HEK293 (cell line): ENCODE measurements around the gene GPR62.

ENCODE experiments used
- CTCF ChIA-PET: fragments of 350-600 bp; formaldehyde crosslinking; extraction: SDS; loops from one replicate; lab custom pipeline; 2021; ENCODE audit warnings: antibody characterized with exemption; lab: Yijun Ruan, JAX
- POLR2A ChIA-PET: fragments of 300-600 bp; formaldehyde crosslinking; extraction: SDS; loops from one replicate; lab custom pipeline; 2020; ENCODE audit warnings: antibody characterized with exemption, inconsistent platforms; lab: Yijun Ruan, JAX
- H3K27ac ChIP-seq: fragments of 200-500 bp; sonication (Bioruptor generic); 2 replicates; pipeline ENCODE4 v1.5.1; 2014; ENCODE audit warnings: low read depth, low read length, control low read depth, inconsistent platforms; ENCODE audit errors: extremely low read depth
- H3K36me3 ChIP-seq, 2 experiments: fragments of 200-500 bp in 1 of 2; sonication (Bioruptor generic) in 1 of 2; 1 replicate in 1 of 2; 2 replicates in 1 of 2; pipeline ENCODE4 v1.5.1; 2014 to 2017; ENCODE audit warnings: inconsistent platforms in 2 of 2, low read length in 2 of 2; ENCODE audit not compliant: control insufficient read depth in 2 of 2, insufficient read depth in 1 of 2
- H3K4me1 ChIP-seq: fragments of 200-500 bp; sonication (Bioruptor generic); 2 replicates; pipeline ENCODE4 v1.5.1; 2014; ENCODE audit warnings: mild to moderate bottlenecking, low read length, inconsistent platforms; ENCODE audit not compliant: control insufficient read depth, insufficient read depth
- H3K4me3 ChIP-seq: 2 replicates; pipeline ENCODE4 v1.5.1; 2011; ENCODE audit warnings: low read depth, mild to moderate bottlenecking, control low read depth, low read length, moderate library complexity
- H3K9me3 ChIP-seq: fragments of 200-500 bp; sonication (Bioruptor generic); 2 replicates; pipeline ENCODE4 v1.5.1; 2014; ENCODE audit warnings: low read depth, low read length, inconsistent platforms; ENCODE audit not compliant: control insufficient read depth, insufficient read depth
- MYNN ChIP-seq: fragments of 450-650 bp; formaldehyde crosslinking; IDR thresholded peaks from 2 replicates; pipeline ENCODE4 v1.5.1; 2016; ENCODE audit warnings: missing biosample characterization, missing genetic modification characterization, borderline replicate concordance
- REPIN1 ChIP-seq: fragments of 450-650 bp; formaldehyde crosslinking; IDR thresholded peaks from 2 replicates; pipeline ENCODE4 v1.5.1; 2017; ENCODE audit warnings: missing biosample characterization, missing genetic modification characterization, low read depth
- TRIM28 ChIP-seq: IDR thresholded peaks from 2 replicates; pipeline ENCODE4 v1.6.1; 2011; ENCODE audit warnings: low read length, control low read depth, borderline replicate concordance
- YY1 ChIP-seq: fragments of 450-650 bp; formaldehyde crosslinking; IDR thresholded peaks from 2 replicates; pipeline ENCODE4 v1.5.1; 2018; ENCODE audit warnings: missing biosample characterization, missing genetic modification characterization
- ZBTB11 ChIP-seq: fragments of 450-650 bp; formaldehyde crosslinking; conservative IDR thresholded peaks from 2 replicates; pipeline ENCODE4 v1.5.1; 2016; ENCODE audit warnings: low read depth, missing biosample characterization, missing genetic modification characterization
- ZBTB17 ChIP-seq: fragments of 450-650 bp; formaldehyde crosslinking; IDR thresholded peaks from 2 replicates; pipeline ENCODE4 v1.5.1; 2016; ENCODE audit warnings: missing biosample characterization, missing genetic modification characterization
- ZNF133 ChIP-seq: fragments of 450-650 bp; formaldehyde crosslinking; IDR thresholded peaks from 2 replicates; pipeline ENCODE4 v1.5.1; 2016; ENCODE audit warnings: missing biosample characterization, missing genetic modification characterization
- ZNF146 ChIP-seq: fragments of 450-650 bp; formaldehyde crosslinking; IDR thresholded peaks from 2 replicates; pipeline ENCODE4 v1.5.1; 2016; ENCODE audit warnings: missing biosample characterization, missing genetic modification characterization
- ZNF311 ChIP-seq: fragments of 450-650 bp; formaldehyde crosslinking; IDR thresholded peaks from 2 replicates; pipeline ENCODE4 v1.5.1; 2017; ENCODE audit warnings: missing biosample characterization, missing genetic modification characterization, borderline replicate concordance
- ZNF341 ChIP-seq: fragments of 450-650 bp; formaldehyde crosslinking; IDR thresholded peaks from 2 replicates; pipeline ENCODE4; 2016; ENCODE audit warnings: low read depth, missing biosample characterization, missing genetic modification characterization
- ZNF544 ChIP-seq: fragments of 450-650 bp; formaldehyde crosslinking; IDR thresholded peaks from 2 replicates; pipeline ENCODE4 v1.5.0; 2017; ENCODE audit warnings: missing biosample characterization, missing genetic modification characterization
- ZNF654 ChIP-seq: fragments of 450-650 bp; formaldehyde crosslinking; IDR thresholded peaks from 2 replicates; pipeline ENCODE4 v1.5.1; 2016; ENCODE audit warnings: low read depth, missing biosample characterization, missing genetic modification characterization
- ZNF660 ChIP-seq: fragments of 450-650 bp; IDR thresholded peaks from 2 replicates; pipeline ENCODE4 v1.5.1; 2018; ENCODE audit warnings: missing biosample characterization, mild to moderate bottlenecking, missing genetic modification characterization
- ZNF843 ChIP-seq: fragments of 450-650 bp; formaldehyde crosslinking; IDR thresholded peaks from 2 replicates; pipeline ENCODE4 v1.5.1; 2016; ENCODE audit warnings: missing biosample characterization, missing genetic modification characterization
- TF ChIP-seq, protein P1 (sequence below): fragments of 450-650 bp; formaldehyde crosslinking; IDR thresholded peaks from 2 replicates; pipeline ENCODE4 v1.5.1; 2016; ENCODE audit warnings: missing biosample characterization, missing genetic modification characterization
- TF ChIP-seq, protein P2 (sequence below): fragments of 450-650 bp; formaldehyde crosslinking; IDR thresholded peaks from 2 replicates; pipeline ENCODE4 v1.5.1; 2016; ENCODE audit warnings: missing biosample characterization, missing genetic modification characterization

The GPR62 gene

GRCh38 chr3:51942603-51943450 is 12.4 kb upstream of the GPR62 start:
- H3K27ac ChIP-seq = peak overlapping the region; percentile 81
- ChIA-PET POLR2A (interaction anchor here (0.8 to 2.8 kb wide), 4 partner anchors 40 to 95 kb away, joined by 4 to 20 read pairs (median 9); partner anchors contain the start of genes ACY1 and RPL29), CTCF (interaction anchor here (0.5 to 2.4 kb wide), 21 partner anchors 8 to 1269 kb away, joined by 3 to 22 read pairs (median 3); partner anchors contain the start of genes ABHD14A, ABHD14B, ACY1 and GPR62)
- no peaks in the 10 kb centered on the region for H3K9me3 ChIP-seq
- peak overlapping the region; percentile 33 for H3K4me3 ChIP-seq
- TF ChIP-seq ZNF660 (no peak), ZBTB11 (tag by site-specific recombination) (no peak), ZNF341 (tag by site-specific recombination) (no peak), REPIN1 (tag by site-specific recombination) (no peak), ZNF843 (tag by site-specific recombination) (no peak), ZNF311 (no peak)
- TF ChIP-seq, protein P1, sequence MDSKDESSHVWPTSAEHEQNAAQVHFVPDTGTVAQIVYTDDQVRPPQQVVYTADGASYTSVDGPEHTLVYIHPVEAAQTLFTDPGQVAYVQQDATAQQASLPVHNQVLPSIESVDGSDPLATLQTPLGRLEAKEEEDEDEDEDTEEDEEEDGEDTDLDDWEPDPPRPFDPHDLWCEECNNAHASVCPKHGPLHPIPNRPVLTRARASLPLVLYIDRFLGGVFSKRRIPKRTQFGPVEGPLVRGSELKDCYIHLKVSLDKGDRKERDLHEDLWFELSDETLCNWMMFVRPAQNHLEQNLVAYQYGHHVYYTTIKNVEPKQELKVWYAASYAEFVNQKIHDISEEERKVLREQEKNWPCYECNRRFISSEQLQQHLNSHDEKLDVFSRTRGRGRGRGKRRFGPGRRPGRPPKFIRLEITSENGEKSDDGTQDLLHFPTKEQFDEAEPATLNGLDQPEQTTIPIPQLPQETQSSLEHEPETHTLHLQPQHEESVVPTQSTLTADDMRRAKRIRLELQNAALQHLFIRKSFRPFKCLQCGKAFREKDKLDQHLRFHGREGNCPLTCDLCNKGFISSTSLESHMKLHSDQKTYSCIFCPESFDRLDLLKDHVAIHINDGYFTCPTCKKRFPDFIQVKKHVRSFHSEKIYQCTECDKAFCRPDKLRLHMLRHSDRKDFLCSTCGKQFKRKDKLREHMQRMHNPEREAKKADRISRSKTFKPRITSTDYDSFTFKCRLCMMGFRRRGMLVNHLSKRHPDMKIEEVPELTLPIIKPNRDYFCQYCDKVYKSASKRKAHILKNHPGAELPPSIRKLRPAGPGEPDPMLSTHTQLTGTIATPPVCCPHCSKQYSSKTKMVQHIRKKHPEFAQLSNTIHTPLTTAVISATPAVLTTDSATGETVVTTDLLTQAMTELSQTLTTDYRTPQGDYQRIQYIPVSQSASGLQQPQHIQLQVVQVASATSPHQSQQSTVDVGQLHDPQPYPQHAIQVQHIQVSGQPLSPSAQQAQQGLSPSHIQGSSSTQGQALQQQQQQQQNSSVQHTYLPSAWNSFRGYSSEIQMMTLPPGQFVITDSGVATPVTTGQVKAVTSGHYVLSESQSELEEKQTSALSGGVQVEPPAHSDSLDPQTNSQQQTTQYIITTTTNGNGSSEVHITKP (tag by site-specific recombination) = peak; percentile 80
- TF ChIP-seq, protein P2, sequence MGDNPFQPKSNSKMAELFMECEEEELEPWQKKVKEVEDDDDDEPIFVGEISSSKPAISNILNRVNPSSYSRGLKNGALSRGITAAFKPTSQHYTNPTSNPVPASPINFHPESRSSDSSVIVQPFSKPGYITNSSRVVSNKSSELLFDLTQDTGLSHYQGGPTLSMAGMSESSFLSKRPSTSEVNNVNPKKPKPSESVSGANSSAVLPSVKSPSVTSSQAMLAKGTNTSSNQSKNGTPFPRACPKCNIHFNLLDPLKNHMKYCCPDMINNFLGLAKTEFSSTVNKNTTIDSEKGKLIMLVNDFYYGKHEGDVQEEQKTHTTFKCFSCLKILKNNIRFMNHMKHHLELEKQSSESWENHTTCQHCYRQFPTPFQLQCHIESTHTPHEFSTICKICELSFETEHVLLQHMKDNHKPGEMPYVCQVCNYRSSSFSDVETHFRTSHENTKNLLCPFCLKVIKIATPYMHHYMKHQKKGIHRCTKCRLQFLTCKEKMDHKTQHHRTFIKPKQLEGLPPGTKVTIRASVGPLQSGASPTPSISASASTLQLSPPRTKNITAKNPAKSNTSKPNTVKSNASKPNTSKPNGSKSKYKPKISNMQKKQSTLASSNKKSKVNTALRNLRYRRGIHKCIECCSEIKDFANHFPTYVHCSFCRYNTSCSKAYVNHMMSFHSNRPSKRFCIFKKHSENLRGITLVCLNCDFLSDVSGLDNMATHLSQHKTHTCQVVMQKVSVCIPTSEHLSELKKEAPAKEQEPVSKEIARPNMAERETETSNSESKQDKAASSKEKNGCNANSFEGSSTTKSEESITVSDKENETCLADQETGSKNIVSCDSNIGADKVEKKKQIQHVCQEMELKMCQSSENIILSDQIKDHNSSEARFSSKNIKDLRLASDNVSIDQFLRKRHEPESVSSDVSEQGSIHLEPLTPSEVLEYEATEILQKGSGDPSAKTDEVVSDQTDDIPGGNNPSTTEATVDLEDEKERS = no peak
- peaks cover 4% of the 10 kb centered on the region for H3K4me1 ChIP-seq
- H3K36me3 ChIP-seq = peaks cover 0 to 28% of the 10 kb centered on the region in 2 experiments; a peak in 1 of 3 replicates

DNA sequence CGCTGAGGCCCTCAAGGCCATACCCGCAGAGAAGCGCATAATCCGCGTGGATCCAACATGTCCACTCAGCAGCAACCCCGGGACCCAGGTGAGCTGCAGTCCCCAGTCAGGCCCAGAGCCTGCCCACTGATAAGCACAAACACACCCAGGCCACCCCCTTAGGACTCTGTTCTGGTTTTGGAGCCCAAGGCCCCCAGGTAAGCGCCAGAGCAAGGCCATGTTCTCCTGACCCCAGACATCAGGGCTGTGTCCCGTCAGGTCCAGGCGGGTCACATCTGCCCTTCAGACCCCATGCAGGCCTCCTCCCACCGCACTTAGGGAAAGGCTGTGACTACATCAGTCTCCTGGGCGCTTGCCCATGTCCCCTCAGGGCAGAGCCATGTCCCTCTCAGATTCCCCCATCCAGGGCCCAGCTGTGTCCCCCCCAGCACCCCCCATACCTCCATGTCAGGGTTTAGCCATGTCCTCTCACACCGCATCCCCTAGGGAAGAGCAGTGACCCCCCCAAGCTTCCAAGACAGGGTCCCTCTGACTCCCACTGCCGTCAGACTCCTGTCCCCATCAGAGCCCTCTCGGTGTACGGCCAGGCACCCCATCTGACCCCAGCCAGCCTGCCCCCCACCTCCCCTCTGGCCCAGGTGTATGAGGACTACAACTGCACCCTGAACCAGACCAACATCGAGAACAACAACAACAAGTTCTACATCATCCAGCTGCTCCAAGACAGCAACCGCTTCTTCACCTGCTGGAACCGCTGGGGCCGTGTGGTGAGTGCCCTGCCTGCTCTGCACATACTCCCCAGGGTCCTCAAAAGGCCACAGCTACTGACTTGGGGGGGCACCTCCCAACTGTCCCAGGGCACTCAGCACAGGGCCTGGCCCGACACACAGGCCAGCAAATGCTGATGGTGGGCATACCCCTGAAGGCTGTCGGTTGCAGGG is 11.5 kb upstream of the GPR62 start:
- peaks cover 0 to 22% of the 10 kb centered on the region in 2 experiments; a peak in 1 of 3 replicates for H3K36me3 ChIP-seq
- H3K9me3 ChIP-seq = no peaks in the 10 kb centered on the region
- H3K27ac ChIP-seq = no peak overlapping the region
- CTCF ChIA-PET = interaction anchor here (0.6 to 2.2 kb wide), 10 partner anchors 7 to 1677 kb away, joined by 3 to 22 read pairs (median 4); partner anchors contain the start of genes ABHD14A, ABHD14B, ACY1 and GPR62
- no peak overlapping the region for H3K4me3 ChIP-seq
- peaks cover 4% of the 10 kb centered on the region for H3K4me1 ChIP-seq
- POLR2A ChIA-PET = interaction anchor here (1.1 to 2.8 kb wide), 3 partner anchors 47 to 52 kb away, joined by 3 to 20 read pairs (median 9); partner anchors contain the start of gene RPL29
- TF ChIP-seq ZNF544 (no peak), ZBTB17 (tag by site-specific recombination) (no peak), YY1 (tag by site-specific recombination) (no peak), MYNN (tag by site-specific recombination) (no peak), ZNF133 (no peak), TRIM28 (no peak), ZNF654 (no peak), ZBTB11 (tag by site-specific recombination) (no peak), ZNF146 (no peak)
